ES-I3 (cell line): ENCODE data around the gene ACTL7A.
"Not testable (repeated sequence)": the region's sequence is repeated elsewhere in the genome, so short reads cannot be mapped to it uniquely, and the experiment has no call there.

Experiments used
- H3K36me3 ChIP-seq: 2 replicates; pipeline ENCODE4 v1.6.1; 2013; ENCODE audit warnings: mild to moderate bottlenecking, low read length, control low read depth, moderate library complexity; ENCODE audit not compliant: insufficient read depth
- H3K4me1 ChIP-seq: 2 replicates; pipeline ENCODE4 v1.6.1; 2013; ENCODE audit warnings: mild to moderate bottlenecking, control low read depth, low read length; ENCODE audit not compliant: insufficient read depth
- H3K9ac ChIP-seq: 2 replicates; pipeline ENCODE4 v1.6.1; 2013; ENCODE audit warnings: low read depth, mild to moderate bottlenecking, low read length, moderate library complexity
- H3K9me3 ChIP-seq: 2 replicates; pipeline ENCODE4 v1.6.1; 2013; ENCODE audit warnings: mild to moderate bottlenecking, low read length, moderate library complexity; ENCODE audit not compliant: control insufficient read depth, insufficient read depth

The ACTL7A gene

DNA sequence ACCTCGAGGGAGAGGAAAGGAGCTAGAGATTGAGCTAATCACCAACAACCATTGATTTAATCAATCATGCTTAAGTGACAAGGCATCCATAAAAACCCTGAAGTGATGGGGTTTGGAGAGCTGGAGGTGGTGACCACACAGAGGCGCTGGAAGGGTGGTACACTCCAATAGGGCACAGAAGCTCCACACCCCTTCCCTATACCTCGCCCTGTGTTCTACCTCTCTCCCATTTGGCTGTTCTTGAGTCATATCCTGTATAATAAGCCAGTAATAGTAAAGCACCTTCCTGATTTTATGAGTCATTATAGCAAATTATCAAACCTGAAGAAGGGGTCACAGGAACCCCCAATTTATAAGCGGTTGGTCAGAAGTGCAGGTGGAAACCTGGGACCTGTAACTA is 24.5 kb upstream of the ACTL7A start:
- H3K36me3 ChIP-seq = no peaks in the 10 kb centered on the region
- peaks cover 5% of the 10 kb centered on the region; the same call in 1 of the 2 replicates for H3K4me1 ChIP-seq
- no peaks in the 10 kb centered on the region for H3K9me3 ChIP-seq
- no peak overlapping the region for H3K9ac ChIP-seq

DNA sequence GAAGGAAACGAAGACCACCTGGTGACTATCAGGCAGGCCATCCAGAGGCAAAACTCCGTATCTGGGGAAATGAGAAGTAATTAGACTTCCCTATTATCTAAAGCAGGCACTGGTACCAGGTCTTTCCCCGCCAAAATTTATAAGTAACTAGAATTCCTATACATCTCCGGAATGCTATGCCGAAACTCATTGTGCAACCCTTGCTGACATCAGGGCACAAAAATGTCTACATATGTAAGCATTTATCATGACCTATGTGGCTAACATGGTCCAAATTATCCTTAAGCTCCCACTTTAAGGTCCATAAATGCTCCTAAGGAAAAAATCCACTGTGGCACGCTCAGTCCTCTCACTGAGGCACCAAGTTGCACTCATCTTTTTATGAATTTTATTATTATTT is 24.0 kb upstream of the ACTL7A start:
- Histone ChIP-seq H3K4me1 (peaks cover 5% of the 10 kb centered on the region; the same call in 1 of the 2 replicates), H3K9me3 (no peaks in the 10 kb centered on the region), H3K36me3 (no peaks in the 10 kb centered on the region), H3K9ac (no peak overlapping the region)

DNA sequence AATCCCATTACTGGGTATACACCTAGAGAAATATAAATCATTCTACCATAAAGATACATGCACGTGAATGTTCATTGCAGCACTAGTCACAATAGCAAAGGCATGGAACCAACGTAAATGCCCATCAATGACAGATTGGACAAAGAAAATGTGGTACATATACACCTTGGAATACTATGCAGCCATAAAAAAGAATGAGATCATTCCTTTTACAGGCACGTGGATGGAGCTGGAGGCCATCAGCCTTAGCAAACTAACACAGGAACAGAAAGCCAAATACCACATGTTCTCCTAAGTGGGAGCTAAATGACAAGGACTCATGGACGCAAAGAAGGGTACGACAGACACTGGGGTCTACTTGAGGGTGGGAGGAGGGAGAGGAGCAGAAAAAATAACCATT is 22.5 kb upstream of the ACTL7A start:
- not testable (repeated sequence) for H3K9ac ChIP-seq, H3K36me3 ChIP-seq, H3K9me3 ChIP-seq, H3K4me1 ChIP-seq

DNA sequence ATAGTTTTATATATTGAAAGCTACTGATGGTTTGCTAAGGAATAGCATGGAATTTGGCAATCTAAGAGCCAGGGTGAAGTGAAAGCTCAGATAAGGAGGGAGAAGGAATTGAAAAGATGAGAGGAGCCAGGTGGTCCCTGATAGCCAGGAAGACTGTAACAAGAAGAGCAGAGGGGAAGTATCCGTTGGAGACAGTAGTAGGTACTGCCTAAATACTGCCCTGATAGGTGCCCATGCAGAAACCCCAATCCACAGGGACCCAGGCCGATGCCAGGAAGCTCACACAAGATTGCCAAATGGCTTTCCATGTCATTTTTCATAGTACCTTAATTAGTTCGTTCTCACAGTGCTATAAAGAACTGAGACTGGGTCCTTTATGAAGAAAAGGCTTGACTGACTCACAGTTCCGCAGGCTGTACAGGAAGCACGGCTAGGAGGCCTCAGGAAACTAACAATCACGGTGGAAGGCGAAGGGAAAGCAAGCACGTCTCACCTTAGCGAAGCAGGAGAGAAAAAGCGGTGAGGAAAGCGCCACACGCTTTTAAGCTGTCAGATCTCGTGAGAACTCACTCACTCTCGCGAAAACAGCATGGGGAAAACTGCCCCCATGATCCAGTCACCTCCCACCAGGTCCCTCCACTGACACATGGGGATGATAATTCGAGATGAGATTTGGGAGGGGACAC is 19.3 kb upstream of the ACTL7A start:
- Histone ChIP-seq H3K9me3 (no peaks in the 10 kb centered on the region), H3K9ac (no peak overlapping the region), H3K4me1 (no peaks in the 10 kb centered on the region), H3K36me3 (no peaks in the 10 kb centered on the region)

DNA sequence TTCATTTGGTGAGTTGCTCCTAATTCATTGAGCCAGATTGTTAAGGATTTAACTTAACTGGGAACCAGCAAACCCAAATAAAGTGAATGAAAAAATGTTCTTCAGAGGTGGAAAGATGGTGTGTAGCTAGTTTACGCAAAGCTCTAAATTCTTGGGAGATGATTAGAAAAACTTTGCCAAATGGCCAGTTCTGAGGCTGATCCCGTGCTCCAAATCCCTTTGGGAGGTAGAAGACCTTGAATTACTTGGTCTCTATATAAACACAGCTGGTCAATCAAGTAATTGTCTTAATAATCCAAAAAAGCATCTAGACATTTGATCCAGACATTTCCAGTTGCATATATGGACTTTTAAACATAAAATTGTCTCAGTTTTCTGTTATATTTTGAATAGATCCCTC is 17.7 kb upstream of the ACTL7A start:
- Histone ChIP-seq H3K36me3 (no peaks in the 10 kb centered on the region), H3K9me3 (no peaks in the 10 kb centered on the region), H3K4me1 (no peaks in the 10 kb centered on the region), H3K9ac (no peak overlapping the region)

DNA sequence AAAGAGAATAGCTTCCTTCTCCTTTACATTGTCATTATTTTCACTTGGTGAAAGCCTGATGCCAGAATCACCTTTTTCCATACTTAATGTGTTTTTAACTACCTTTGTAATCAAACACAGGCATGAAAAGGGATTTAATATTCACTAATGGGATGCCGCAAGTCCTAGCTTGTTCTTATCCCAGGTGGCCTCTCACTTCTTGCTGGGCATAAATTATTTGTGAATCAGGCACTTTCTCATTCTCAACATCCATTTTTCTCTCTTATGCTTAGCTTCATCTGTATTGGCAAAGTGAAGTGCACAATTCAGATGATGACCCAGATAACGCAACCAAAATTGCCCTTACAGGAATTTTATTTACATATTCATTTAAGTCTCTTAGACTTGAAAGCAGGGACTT is 17.2 kb upstream of the ACTL7A start:
- Histone ChIP-seq H3K4me1 (no peaks in the 10 kb centered on the region), H3K36me3 (no peaks in the 10 kb centered on the region), H3K9me3 (no peaks in the 10 kb centered on the region), H3K9ac (no peak overlapping the region)

DNA sequence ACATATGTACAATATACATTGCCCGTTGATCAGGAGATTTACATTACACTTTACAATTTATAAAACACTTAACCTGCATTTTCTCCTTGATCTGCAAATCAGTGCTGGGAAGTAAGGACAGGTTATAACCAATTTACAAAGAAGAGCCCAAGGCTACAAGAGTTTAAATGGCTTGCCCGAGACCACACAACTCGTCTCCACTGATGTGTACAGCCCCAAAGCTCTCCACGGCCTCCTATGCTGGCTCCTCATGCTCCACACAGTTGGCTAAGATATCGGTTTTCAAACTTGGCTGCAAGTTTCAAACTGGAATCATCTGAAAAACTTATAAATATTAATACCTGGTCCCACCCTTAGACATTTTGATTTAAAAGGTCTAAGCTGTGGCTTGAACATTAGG is 16.6 kb upstream of the ACTL7A start:
- Histone ChIP-seq H3K9me3 (no peaks in the 10 kb centered on the region), H3K36me3 (no peaks in the 10 kb centered on the region), H3K4me1 (no peaks in the 10 kb centered on the region), H3K9ac (no peak overlapping the region)

DNA sequence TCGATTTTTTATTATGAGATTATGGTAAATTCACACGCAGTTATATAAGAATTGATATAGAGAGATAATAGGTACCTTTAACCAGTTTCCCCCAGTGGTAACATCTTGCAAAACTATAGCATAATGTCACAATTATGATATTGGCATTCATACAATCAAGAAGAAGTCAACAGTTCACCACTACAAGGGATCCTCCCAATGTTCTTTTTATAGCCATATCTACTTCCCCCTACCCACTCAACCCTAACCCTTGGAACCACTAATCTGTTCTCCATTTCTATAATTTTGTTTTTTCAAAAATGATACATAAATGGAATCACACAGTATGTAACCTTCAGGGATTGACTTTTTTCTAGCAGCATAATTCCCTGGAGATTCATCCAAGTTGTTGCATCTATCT is 16.1 kb upstream of the ACTL7A start:
- H3K9me3 ChIP-seq = no peaks in the 10 kb centered on the region
- H3K4me1 ChIP-seq = no peaks in the 10 kb centered on the region
- H3K36me3 ChIP-seq = no peaks in the 10 kb centered on the region
- H3K9ac ChIP-seq = no peak overlapping the region

DNA sequence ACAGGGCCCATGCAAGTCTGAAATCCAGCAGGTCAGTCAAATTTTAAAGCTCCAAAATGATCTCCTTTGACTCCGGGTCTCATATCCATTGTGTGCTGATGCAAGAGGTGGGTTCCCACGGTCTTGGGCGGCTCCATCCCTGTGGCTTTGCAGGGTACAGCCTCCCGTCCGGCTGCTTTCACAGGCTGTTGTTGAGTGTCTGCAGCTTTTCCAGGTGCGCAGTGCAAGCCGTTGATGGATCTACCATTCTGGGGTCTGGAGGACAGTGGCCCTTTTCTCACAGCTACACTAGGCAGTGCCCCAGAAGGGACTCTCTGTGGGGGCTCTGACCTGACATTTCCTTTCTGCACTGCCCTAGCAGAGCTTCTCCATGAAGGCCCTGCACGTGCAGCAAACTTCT is 13.8 kb upstream of the ACTL7A start:
- H3K9ac ChIP-seq, H3K4me1 ChIP-seq, H3K36me3 ChIP-seq, H3K9me3 ChIP-seq: not testable (repeated sequence)

DNA sequence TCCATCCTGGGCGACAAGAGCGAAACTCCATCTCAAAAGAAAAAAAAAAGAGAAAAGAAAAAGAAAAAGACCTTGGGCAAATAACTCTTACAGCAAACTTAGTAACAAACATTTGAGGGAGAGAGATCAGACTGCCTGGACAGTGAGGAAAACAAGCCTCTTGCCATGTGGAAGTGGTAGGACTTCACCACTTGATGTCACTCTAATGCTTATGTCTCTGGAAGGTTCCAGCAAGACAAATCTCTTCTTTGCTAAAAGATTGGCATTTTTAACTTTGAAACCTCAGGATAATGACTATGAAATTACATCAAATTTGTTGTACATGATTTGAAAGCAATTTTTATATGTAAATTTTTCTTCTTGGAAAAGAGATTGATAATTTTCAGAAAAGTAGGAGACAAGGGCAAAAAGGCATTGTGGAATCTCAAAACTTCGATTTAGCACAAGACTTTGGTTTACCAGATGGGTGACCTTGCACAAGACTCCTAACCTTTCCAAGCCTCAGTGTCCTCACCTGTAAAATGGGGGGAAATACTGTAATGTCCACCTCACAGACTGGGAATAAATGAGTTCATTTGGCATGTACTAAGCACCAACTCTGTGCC is 11.7 kb upstream of the ACTL7A start:
- Histone ChIP-seq H3K9ac (no peak overlapping the region), H3K36me3 (no peaks in the 10 kb centered on the region), H3K4me1 (no peaks in the 10 kb centered on the region), H3K9me3 (no peaks in the 10 kb centered on the region)

DNA sequence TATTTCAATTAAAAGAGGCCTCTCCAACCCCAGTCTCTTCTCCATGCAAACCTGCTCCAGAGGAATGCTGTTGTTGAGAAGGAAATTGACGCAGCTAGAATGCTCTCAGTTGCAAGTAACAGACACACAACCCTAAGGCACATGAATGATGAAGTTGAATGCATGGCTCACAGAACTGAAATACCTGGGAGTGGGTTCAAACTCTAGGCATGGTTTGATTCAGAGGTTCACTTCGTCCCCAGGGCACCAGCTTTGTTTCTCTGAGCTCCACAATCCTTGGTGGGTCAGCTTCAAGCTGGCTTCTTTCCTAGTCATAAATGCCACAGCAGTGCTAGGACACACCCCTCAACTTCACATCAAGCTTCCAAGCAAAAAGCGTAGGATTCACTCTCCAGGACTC is 10.9 kb upstream of the ACTL7A start:
- Histone ChIP-seq H3K4me1 (no peaks in the 10 kb centered on the region), H3K9me3 (no peaks in the 10 kb centered on the region), H3K36me3 (no peaks in the 10 kb centered on the region), H3K9ac (no peak overlapping the region)

DNA sequence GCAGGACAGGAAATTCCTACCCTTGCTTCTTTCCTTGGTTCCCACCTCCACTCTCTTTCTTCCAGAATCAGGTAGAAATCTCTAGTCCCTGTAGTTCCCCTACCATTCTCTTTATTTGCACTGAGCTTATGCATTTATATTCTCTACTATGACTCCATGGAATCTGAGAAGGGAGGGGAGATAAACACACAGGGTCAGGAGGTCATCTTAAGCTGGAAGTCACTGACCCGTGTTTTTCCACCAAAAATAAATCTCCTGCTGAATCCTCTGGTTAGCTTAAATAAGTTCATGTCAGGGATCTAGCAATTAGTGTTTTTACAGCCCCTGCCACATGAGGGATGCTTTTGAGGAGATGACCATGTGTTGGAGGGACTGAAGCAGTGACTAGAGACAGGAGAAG is 10.0 kb upstream of the ACTL7A start:
- no peaks in the 10 kb centered on the region for H3K36me3 ChIP-seq
- no peak overlapping the region for H3K9ac ChIP-seq
- no peaks in the 10 kb centered on the region for H3K4me1 ChIP-seq
- H3K9me3 ChIP-seq = no peaks in the 10 kb centered on the region

DNA sequence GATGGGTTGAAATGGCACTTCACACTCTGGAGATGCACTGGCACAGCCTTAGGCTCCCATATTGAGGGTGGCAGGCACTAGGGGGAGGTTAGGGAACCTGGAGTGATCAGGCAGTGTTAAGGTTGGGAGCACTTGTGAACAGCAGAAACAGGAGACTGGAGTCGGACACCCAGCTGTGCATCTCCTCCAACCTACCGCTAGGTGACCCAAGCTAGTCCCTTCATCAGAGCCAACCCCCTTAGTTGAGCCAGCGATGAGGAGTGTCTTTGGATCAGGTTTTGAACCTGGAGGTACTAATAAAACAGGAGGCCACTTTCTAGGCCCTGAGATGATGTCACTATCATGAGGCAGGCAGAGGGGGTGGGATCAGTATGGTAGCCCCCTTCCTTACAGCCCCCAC is 8.0 kb upstream of the ACTL7A start:
- H3K36me3 ChIP-seq = no peaks in the 10 kb centered on the region
- H3K9me3 ChIP-seq = no peaks in the 10 kb centered on the region
- H3K4me1 ChIP-seq = no peaks in the 10 kb centered on the region
- no peak overlapping the region for H3K9ac ChIP-seq

DNA sequence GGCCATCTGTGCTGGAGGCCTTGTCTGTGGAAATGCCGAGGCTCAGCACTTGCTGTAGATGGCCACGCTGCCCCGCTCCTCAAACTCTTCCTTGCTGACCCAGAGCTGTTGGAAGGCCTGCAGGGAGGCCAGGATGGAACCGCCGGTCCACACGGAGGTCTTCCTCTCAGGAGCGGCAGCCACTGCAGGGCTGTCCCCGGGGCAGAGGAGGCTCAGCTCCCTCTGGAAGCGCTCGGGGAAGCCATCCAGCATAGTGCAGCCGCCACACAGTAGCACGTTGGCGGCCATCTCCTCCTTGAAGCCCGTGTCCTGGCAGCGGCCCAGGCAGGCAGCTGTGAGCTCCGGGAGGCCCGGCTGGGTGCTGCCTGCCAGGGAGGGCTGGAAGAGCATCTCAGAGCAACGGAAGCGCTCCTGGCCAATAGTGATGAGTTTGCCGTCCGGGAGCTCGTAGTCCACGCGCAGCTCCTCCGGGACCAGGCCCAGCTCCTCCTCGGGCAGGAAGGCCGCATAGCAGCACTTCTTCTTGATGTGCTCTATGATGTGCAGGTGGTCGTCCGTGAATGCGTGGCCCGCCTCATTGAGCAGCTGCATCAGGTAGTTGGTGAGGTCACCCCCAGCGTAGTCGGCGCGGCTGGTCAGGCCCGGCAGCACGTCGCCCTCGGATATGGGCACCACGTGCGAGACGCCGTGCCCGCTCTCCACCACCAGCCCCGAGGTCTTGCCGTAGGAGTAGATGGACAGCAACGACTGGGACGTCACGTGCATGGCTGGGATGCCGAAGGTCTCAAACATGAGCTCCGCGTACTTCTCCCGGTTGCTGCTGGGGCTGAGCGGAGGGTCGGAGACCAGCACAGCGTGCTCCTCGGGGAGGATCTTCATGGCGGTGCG is 7.2 kb upstream of the ACTL7A start:
- Histone ChIP-seq H3K9ac (no peak overlapping the region), H3K9me3 (no peaks in the 10 kb centered on the region)

DNA sequence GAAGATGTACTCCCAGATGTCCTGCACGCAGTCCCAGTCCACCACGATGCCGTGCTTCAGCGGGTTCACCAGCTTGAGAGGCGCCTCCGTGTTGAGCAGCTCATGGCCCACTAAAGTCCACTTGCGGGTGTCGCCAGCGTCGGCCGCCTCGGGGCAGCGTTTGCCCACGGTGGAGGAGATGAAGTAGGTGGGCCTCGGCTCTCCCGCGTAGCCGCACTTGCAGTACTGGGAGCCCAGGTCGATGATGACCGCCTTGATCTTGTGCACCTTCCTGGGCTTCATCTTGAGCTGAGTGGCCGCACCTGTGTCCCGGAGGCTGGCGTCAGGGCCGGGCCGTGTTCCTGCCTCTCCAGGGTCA is 6.6 kb upstream of the ACTL7A start:
- no peaks in the 10 kb centered on the region for H3K4me1 ChIP-seq

More for the DNA sequence above, 7.2 kb upstream of the ACTL7A start:
- Histone ChIP-seq H3K36me3 (no peaks in the 10 kb centered on the region), H3K4me1 (no peaks in the 10 kb centered on the region)

More for the DNA sequence above, 6.6 kb upstream of the ACTL7A start:
- no peaks in the 10 kb centered on the region for H3K36me3 ChIP-seq
- H3K9ac ChIP-seq = no peak overlapping the region
- H3K9me3 ChIP-seq = no peaks in the 10 kb centered on the region
